H1 (cell line): ENCODE measurements around the gene CREBZF. TPM values are rescaled to one million over a fixed set of nuclear protein-coding genes. Genes with fewer than 3 reads are reported as not detected.

Source experiments
- CTCF ChIA-PET: fragments of 300-600 bp; sonication (Branson Sonifier 250); formaldehyde crosslinking; loops from one replicate; lab custom pipeline; 2021; ENCODE audit not compliant: partially characterized antibody; lab: Charles Lee
- POLR2A ChIA-PET: fragments of 300-600 bp; sonication (Branson Sonifier 250); formaldehyde crosslinking; loops from one replicate; lab custom pipeline; 2021; ENCODE audit warnings: inconsistent platforms; ENCODE audit not compliant: partially characterized antibody; lab: Charles Lee
- DNase-seq, 2 experiments: peaks; one replicate each; pipeline versions ENCODE4 v3.0.0 to v3.0.0-alpha.2; 2010 to 2022; ENCODE audit warnings: low spot score in 2 of 2, low read depth in 1 of 2, mixed read lengths in 1 of 2
- FAIRE-seq: peaks from 2 replicates; lab custom pipeline; 2011; peaks lifted over from hg19 to GRCh38; lab: Jason Lieb, UNC
- H2AFZ ChIP-seq: 2 replicates; pipeline ENCODE4 v1.8.1; 2012; ENCODE audit warnings: low read length, inconsistent platforms
- H2AK5ac ChIP-seq: 2 replicates; pipeline ENCODE4 v1.6.1; 2013; ENCODE audit warnings: low read depth, low read length
- H2BK120ac ChIP-seq: replicated peaks from 2 replicates; pipeline ENCODE3; 2013; ENCODE audit warnings: low read depth, low read length, inconsistent platforms
- H2BK12ac ChIP-seq: 2 replicates; pipeline ENCODE4 v1.6.1; 2013; ENCODE audit warnings: low read depth, low read length
- H2BK15ac ChIP-seq: 2 replicates; pipeline ENCODE4 v1.6.1; 2013; ENCODE audit warnings: low read length
- H2BK20ac ChIP-seq: 2 replicates; pipeline ENCODE4 v1.6.1; 2013; ENCODE audit warnings: low read length
- H2BK5ac ChIP-seq: 2 replicates; pipeline ENCODE4 v1.6.1; 2013; ENCODE audit warnings: low read depth, low read length
- H3K14ac ChIP-seq: 2 replicates; pipeline ENCODE4 v1.6.1; 2013; ENCODE audit warnings: inconsistent platforms; ENCODE audit not compliant: insufficient read length
- H3K18ac ChIP-seq: 2 replicates; pipeline ENCODE4 v1.6.1; 2013; ENCODE audit warnings: low read length; ENCODE audit errors: extremely low read depth
- H3K23ac ChIP-seq: 2 replicates; pipeline ENCODE4 v1.6.1; 2013; ENCODE audit warnings: inconsistent platforms; ENCODE audit not compliant: insufficient read length
- H3K23me2 ChIP-seq: 2 replicates; pipeline ENCODE4 v1.6.1; 2013; ENCODE audit warnings: low read depth, low read length
- H3K27ac ChIP-seq: 2 replicates; pipeline ENCODE4 v1.6.1; 2011; ENCODE audit warnings: low read depth, low read length, inconsistent platforms
- H3K27me3 ChIP-seq, 4 experiments: replicated peaks in 1 of 4; 1 replicate in 1 of 4; 2 replicates in 3 of 4; pipeline versions ENCODE4 v1.6.1 to v1.8.1; 2011 to 2013; ENCODE audit warnings: low read length in 3 of 4, mild to moderate bottlenecking in 3 of 4, inconsistent platforms in 2 of 4, mixed read lengths in 2 of 4, moderate library complexity in 1 of 4; ENCODE audit not compliant: control insufficient read depth in 3 of 4, insufficient read depth in 3 of 4; ENCODE audit errors: extremely low read depth in 1 of 4
- H3K36me3 ChIP-seq, 4 experiments: 2 replicates each; pipeline versions ENCODE4 v1.6.1 to v1.8.1; 2011 to 2013; ENCODE audit warnings: mild to moderate bottlenecking in 4 of 4, low read length in 3 of 4, moderate library complexity in 2 of 4, control low read depth in 1 of 4, inconsistent platforms in 1 of 4; ENCODE audit not compliant: insufficient read depth in 4 of 4, control insufficient read depth in 2 of 4
- H3K4ac ChIP-seq: replicated peaks from 2 replicates; pipeline ENCODE3; 2013; ENCODE audit warnings: low read length, low read depth, mixed read lengths, inconsistent platforms; ENCODE audit not compliant: insufficient read length
- H3K4me1 ChIP-seq, 4 experiments: replicated peaks in 1 of 4; 1 replicate in 1 of 4; 2 replicates in 3 of 4; pipeline versions ENCODE4 v1.6.1 to v1.8.1; 2011 to 2013; ENCODE audit warnings: low read length in 3 of 4, inconsistent platforms in 2 of 4, mixed read lengths in 1 of 4; ENCODE audit not compliant: insufficient read depth in 4 of 4, control insufficient read depth in 3 of 4
- H3K4me2 ChIP-seq, 2 experiments: 2 replicates each; pipeline versions ENCODE4 v1.6.1 to v1.8.1; 2011 to 2013; ENCODE audit warnings: low read depth in 2 of 2, low read length in 2 of 2, control low read depth in 1 of 2, inconsistent platforms in 1 of 2, mild to moderate bottlenecking in 1 of 2; ENCODE audit not compliant: insufficient read depth in 1 of 2
- H3K4me3 ChIP-seq, 4 experiments: fragments of 200-600, 300-600 bp in 1 of 4; sonication (generic), shearing (Covaris generic), sonication (Bioruptor Twin) in 1 of 4; 2 replicates each; pipeline versions ENCODE4 v1.5.1 to v1.8.1; 2011 to 2016; ENCODE audit warnings: low read length in 4 of 4, low read depth in 3 of 4, control low read depth in 2 of 4, inconsistent platforms in 2 of 4, mild to moderate bottlenecking in 2 of 4, mixed read lengths in 1 of 4, moderate library complexity in 1 of 4; ENCODE audit not compliant: insufficient read depth in 2 of 4; ENCODE audit errors: extremely low read depth in 1 of 4
- H3K56ac ChIP-seq: replicated peaks from 2 replicates; pipeline ENCODE3; 2013; ENCODE audit warnings: low read depth, mild to moderate bottlenecking, mixed read lengths, low read length, inconsistent platforms; ENCODE audit not compliant: insufficient read length
- H3K79me1 ChIP-seq: 2 replicates; pipeline ENCODE4 v1.6.1; 2013; ENCODE audit warnings: low read depth, low read length, control low read depth
- H3K79me2 ChIP-seq, 2 experiments: 2 replicates each; pipeline versions ENCODE4 v1.6.1 to v1.8.1; 2012 to 2013; ENCODE audit warnings: low read length in 2 of 2, mild to moderate bottlenecking in 2 of 2, inconsistent platforms in 1 of 2; ENCODE audit not compliant: insufficient read depth in 2 of 2, control insufficient read depth in 1 of 2
- H3K9ac ChIP-seq, 4 experiments: replicated peaks in 1 of 4; 1 replicate in 1 of 4; 2 replicates in 3 of 4; pipeline versions ENCODE4 v1.6.1 to v1.8.1; 2011 to 2013; ENCODE audit warnings: low read depth in 3 of 4, low read length in 3 of 4, control low read depth in 2 of 4, mild to moderate bottlenecking in 2 of 4, moderate library complexity in 2 of 4, inconsistent platforms in 1 of 4; ENCODE audit errors: extremely low read depth in 1 of 4
- H3K9me3 ChIP-seq, 2 experiments: 2 replicates each; pipeline versions ENCODE4 v1.6.1 to v1.8.1; 2012 to 2013; ENCODE audit warnings: mild to moderate bottlenecking in 2 of 2, moderate library complexity in 2 of 2, control low read depth in 1 of 2, inconsistent platforms in 1 of 2, low read depth in 1 of 2, low read length in 1 of 2, mixed read lengths in 1 of 2; ENCODE audit not compliant: insufficient read depth in 2 of 2
- H4K20me1 ChIP-seq, 2 experiments: replicated peaks in 1 of 2; 2 replicates each; pipeline versions ENCODE3 to v1.8.1; 2011 to 2013; ENCODE audit warnings: inconsistent platforms in 2 of 2, low read length in 2 of 2, mild to moderate bottlenecking in 1 of 2; ENCODE audit not compliant: insufficient read depth in 2 of 2, control insufficient read depth in 1 of 2
- H4K5ac ChIP-seq: 2 replicates; pipeline ENCODE4 v1.6.1; 2013; ENCODE audit warnings: low read length, low read depth, mixed read lengths, inconsistent platforms; ENCODE audit not compliant: insufficient read length
- H4K8ac ChIP-seq: 2 replicates; pipeline ENCODE4 v1.8.0; 2013; ENCODE audit warnings: mild to moderate bottlenecking, moderate library complexity, low read length, inconsistent platforms; ENCODE audit not compliant: insufficient read depth; ENCODE audit errors: extremely low read depth
- H4K91ac ChIP-seq: replicated peaks from 2 replicates; pipeline ENCODE3; 2013; ENCODE audit warnings: low read length, mixed read lengths, inconsistent platforms; ENCODE audit not compliant: insufficient read length
- CBX5 ChIP-seq: fragments of 300-800, 300-1000 bp; sonication (generic); IDR thresholded peaks from 2 replicates; pipeline ENCODE4 v1.7.1; 2016; ENCODE audit warnings: antibody characterized with exemption, low read length, low read depth
- CHD1 ChIP-seq: IDR thresholded peaks from 2 replicates; pipeline ENCODE4 v1.6.1; 2012; ENCODE audit warnings: low read depth, low read length, improper control_type of control experiment
- CHD2 ChIP-seq: IDR thresholded peaks from 2 replicates; pipeline ENCODE4 v1.6.1; 2012; ENCODE audit warnings: low read length, improper control_type of control experiment
- NRF1 ChIP-seq: IDR thresholded peaks from 2 replicates; pipeline ENCODE4 v1.6.1; 2011; ENCODE audit warnings: mild to moderate bottlenecking, low read depth, low read length, improper control_type of control experiment
- WGBS, 2 experiments: shearing (Covaris generic) in 1 of 2; methylation state at CpG; one replicate each; pipeline versions ENCODE4 v1.1.6 to v1.1.7; 2013 to 2015; ENCODE audit warnings: low lambda C conversion rate in 2 of 2, mixed read lengths in 2 of 2, inconsistent platforms in 1 of 2, low coverage in 1 of 2, missing lambda C conversion rate in 1 of 2; ENCODE audit not compliant: insufficient replicate concordance in 2 of 2, insufficient coverage in 1 of 2, insufficient read length in 1 of 2; ENCODE audit errors: extremely low coverage in 1 of 2, missing lambda C conversion rate in 1 of 2; 5-methylcytosine and 5-hydroxymethylcytosine counted together
- long read RNA-seq, 2 experiments: library from RNA in 1 of 2; library from capped mRNA in 1 of 2; stranded (forward); transcript quantifications; one replicate each; pipeline ENCODE4 v2.0.0, GENCODE V29; 2021; ENCODE audit warnings: inconsistent platforms in 1 of 2
- polyA minus RNA-seq, 3 experiments: library from RNA; depleted of rRNA, polyadenylated mRNA; stranded (reverse); fragments of >200 nt; gene quantifications; 1 replicate in 2 of 3; 2 replicates in 1 of 3; pipeline ENCODE4 v1.2.3, GENCODE V29; 2011
- polyA plus RNA-seq, 7 experiments: library from polyadenylated mRNA; depleted of rRNA in 3 of 7; stranded (reverse) in 5 of 7; unstranded in 2 of 7; fragments of >200 nt in 5 of 7; fragments of 200-250 nt in 2 of 7; gene quantifications; 1 replicate in 5 of 7; 2 replicates in 1 of 7; 4 replicates in 1 of 7; pipeline versions ENCODE4 v1.2.1 to v1.2.3, GENCODE V29; 2011 to 2013; ENCODE audit warnings: missing spikeins in 2 of 7, mixed read lengths in 2 of 7
- total RNA-seq: library from RNA; stranded (reverse); fragmentation: NEBNext Ultra II Directional; extraction: Animal tissue kit (Norgen Biotek cat#: 25700); gene quantifications from 2 replicates; pipeline ENCODE4 v1.2.1, GENCODE V29; 2021
- TF ChIP-seq, protein P1 (sequence below): IDR thresholded peaks from 2 replicates; pipeline ENCODE4 v1.6.1; 2012; ENCODE audit warnings: inconsistent platforms

The CREBZF gene, protein sequence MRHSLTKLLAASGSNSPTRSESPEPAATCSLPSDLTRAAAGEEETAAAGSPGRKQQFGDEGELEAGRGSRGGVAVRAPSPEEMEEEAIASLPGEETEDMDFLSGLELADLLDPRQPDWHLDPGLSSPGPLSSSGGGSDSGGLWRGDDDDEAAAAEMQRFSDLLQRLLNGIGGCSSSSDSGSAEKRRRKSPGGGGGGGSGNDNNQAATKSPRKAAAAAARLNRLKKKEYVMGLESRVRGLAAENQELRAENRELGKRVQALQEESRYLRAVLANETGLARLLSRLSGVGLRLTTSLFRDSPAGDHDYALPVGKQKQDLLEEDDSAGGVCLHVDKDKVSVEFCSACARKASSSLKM
- total RNA-seq, result 44.2 and 44.9 TPM in 2 replicates
- polyA plus RNA-seq (2011; rRNA removed), result 15.4 and 26.5 TPM in 2 replicates
- 39.2 TPM for polyA plus RNA-seq (2011; cell fraction: cytosol; rRNA removed)
- polyA plus RNA-seq (2011; cell fraction: nucleus; rRNA removed), result 66.3 TPM
- polyA plus RNA-seq (2012, experiment 1 of 2), result 30.5 to 34.8 TPM (median 32.2 TPM) in 4 replicates
- 8.5 TPM for polyA plus RNA-seq (2012, experiment 2 of 2)
- 36.2 TPM for polyA plus RNA-seq (2013, experiment 1 of 2)
- polyA plus RNA-seq (2013, experiment 2 of 2), result 30.6 TPM
- polyA minus RNA-seq (2011; rRNA and poly(A)+ RNA removed), result 27.5 and 30.2 TPM in 2 replicates
- 27.7 TPM for polyA minus RNA-seq (2011; cell fraction: cytosol; rRNA and poly(A)+ RNA removed)
- 64.7 TPM for polyA minus RNA-seq (2011; cell fraction: nucleus; rRNA and poly(A)+ RNA removed)
- long read RNA-seq, experiment 1, full-length matches to known transcripts, result 19 of 26 reads
- long read RNA-seq, experiment 1, partial matches to known transcripts, result 5 of 26 reads
- long read RNA-seq, experiment 1, other reads (novel, unspliced or antisense), result 2 of 26 reads
- long read RNA-seq, experiment 2, full-length matches to known transcripts, result 5 of 6 reads
- long read RNA-seq, experiment 2, partial matches to known transcripts, result 1 of 6 reads
- long read RNA-seq, experiment 2, other reads (novel, unspliced or antisense), result 0 of 6 reads

DNA sequence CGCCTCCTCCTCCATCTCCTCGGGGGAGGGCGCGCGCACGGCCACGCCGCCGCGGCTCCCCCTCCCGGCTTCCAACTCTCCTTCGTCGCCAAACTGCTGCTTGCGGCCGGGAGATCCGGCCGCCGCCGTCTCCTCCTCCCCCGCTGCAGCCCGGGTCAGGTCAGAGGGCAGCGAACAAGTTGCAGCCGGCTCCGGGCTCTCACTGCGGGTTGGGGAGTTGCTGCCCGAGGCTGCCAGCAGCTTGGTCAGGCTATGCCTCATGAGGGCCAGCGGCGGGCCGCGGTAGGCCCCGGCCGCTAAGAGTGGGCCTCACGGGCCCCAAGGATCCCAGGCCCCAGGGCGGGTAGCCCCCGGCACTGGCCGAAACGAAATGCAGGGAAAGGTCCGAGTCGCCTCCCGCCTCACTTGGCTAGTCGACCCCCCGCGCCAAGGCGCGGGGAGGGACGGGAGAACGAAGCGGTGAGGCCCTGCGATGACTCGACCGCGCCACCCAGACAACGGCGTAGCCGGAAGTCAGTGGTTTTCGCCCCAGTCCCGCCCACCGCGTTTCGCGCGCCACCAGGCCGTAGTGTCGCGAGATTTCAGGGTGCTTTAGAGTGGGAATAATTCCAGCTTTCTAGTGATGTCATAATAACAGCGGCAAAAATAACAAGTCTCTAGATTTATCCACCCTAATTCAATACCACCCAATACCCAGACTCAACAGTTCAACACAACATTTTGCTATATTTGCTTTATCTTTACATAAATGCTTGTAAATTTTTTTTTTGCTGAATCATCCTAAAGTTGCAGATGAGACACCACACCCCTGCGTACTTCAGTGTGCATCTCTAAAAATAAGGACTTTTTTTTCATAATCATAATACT lies at the start of gene CREBZF:
Gene CREBZF (minus strand): TSS at position 515 of the 867 bp plus-strand sequence. CDS start 254 bp downstream, at position 261.
- ChIA-PET CTCF (interaction anchor here (0.6 to 3.2 kb wide), 3 partner anchors 15 to 190 kb away, joined by 3 to 6 read pairs (median 4); partner anchors contain the start of gene CCDC83), POLR2A (interaction anchor here (0.8 to 9.9 kb wide), 19 partner anchors 8 to 630 kb away, joined by 3 to 105 read pairs (median 4); partner anchors contain the start of genes CCDC83, DLG2, TMEM126A and TMEM126B)
- Histone ChIP-seq H2BK15ac (no peak within 1 kb of the TSS), H3K4me2 (peak within 1 kb of the TSS; percentile 74 to 97), H3K56ac (peak within 1 kb of the TSS; percentile 87), H2AFZ (peak within 1 kb of the TSS; percentile 95; the same call in 1 of the 2 replicates), H2BK120ac (no peak within 1 kb of the TSS), H3K27me3 (no peaks in the 10 kb centered on the region), H4K20me1 (peaks cover 15 to 20% of the 10 kb centered on the region in 2 experiments), H3K4me1 (peaks cover 0 to 3% (median 0%) of the 10 kb centered on the region in 4 experiments; a peak in 3 of 7 replicates), H3K23me2 (peaks cover 3% of the 10 kb centered on the region; the same call in 1 of the 2 replicates), H3K14ac (no peak within 1 kb of the TSS), H4K5ac (peak within 1 kb of the TSS; percentile 92), H3K18ac (peak within 1 kb of the TSS; percentile 89), H3K79me1 (no peaks in the 10 kb centered on the region), H3K9ac (peak within 1 kb of the TSS; percentile 95 to 97 (median 96)), H3K4ac (no peak within 1 kb of the TSS), H2BK5ac (peak within 1 kb of the TSS; percentile 78), H4K8ac (peak within 1 kb of the TSS; percentile 99), H2BK20ac (no peak within 1 kb of the TSS), H3K36me3 (peaks cover 0 to 28% (median 7%) of the 10 kb centered on the region in 4 experiments; a peak in 4 of 8 replicates), H3K79me2 (peaks cover 21 to 50% of the 10 kb centered on the region in 2 experiments), H3K27ac (peak within 1 kb of the TSS; percentile 90), H3K23ac (no peak within 1 kb of the TSS), H4K91ac (no peak within 1 kb of the TSS), H3K4me3 (peak within 1 kb of the TSS; percentile 81 to 98 (median 92)), H3K9me3 (no peaks in the 10 kb centered on the region), H2BK12ac (no peak within 1 kb of the TSS), H2AK5ac (no peak within 1 kb of the TSS)
- DNase-seq, result peak; percentile 69 to 95
- peak; percentile 7 for FAIRE-seq
- 3% methylated on average over 50 of the region's 67 CpGs; no CpG with 5 or more reads in 1 of the 2 experiments for WGBS, 2 experiments
- TF ChIP-seq CBX5, result no peak
- no peak for TF ChIP-seq CHD1
- TF ChIP-seq NRF1, result no peak
- TF ChIP-seq CHD2, result peak; percentile 95
- TF ChIP-seq, protein P1, sequence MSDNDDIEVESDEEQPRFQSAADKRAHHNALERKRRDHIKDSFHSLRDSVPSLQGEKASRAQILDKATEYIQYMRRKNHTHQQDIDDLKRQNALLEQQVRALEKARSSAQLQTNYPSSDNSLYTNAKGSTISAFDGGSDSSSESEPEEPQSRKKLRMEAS, result peak; percentile 50; the same call in 1 of the 2 replicates
